ENCODE measurements around the gene SHISA2. TPM values are rescaled to one million over a fixed set of nuclear protein-coding genes. Genes with fewer than 3 reads are reported as not detected.

SHISA2 gene
- polyA plus RNA-seq, 2 of the 4 experiments (the other 2 are of a cell fraction) = not detected

GRCh38 chr13:26015271-26016125, 36.3 kb downstream of the SHISA2 start:
- ChIA-PET POLR2A (no interaction called here), CTCF (no interaction called here)
- no peaks in the 10 kb centered on the region for H3K9me3 ChIP-seq
- DNase-seq (ENCODE audit: low read depth in 1 of 2, low spot score in 1 of 2) = no peak
- H3K27ac ChIP-seq = no peak overlapping the region
- no peak for ATAC-seq
- 46% methylated on average over 10 of the region's 10 CpGs for WGBS (ENCODE audit: missing lambda C conversion rate)
- no peak overlapping the region for H3K4me3 ChIP-seq
- no peak overlapping the region for H3K4me2 ChIP-seq
- no peak for FAIRE-seq
- TF ChIP-seq MAX (IDR thresholded peaks at IDR 0.05) (no peak), HMGXB4 (CRISPR knock-in tag; IDR thresholded peaks at IDR 0.05; ENCODE audit: borderline replicate concordance) (no peak), JUN (IDR thresholded peaks at IDR 0.05) (no peak), BCL3 (IDR thresholded peaks at IDR 0.05) (no peak), EHMT2 (IDR thresholded peaks at IDR 0.05; ENCODE audit: low read depth) (no peak), CHD2 (IDR thresholded peaks at IDR 0.05; ENCODE audit: low read length, partially characterized antibody) (no peak), CTCF (IDR thresholded peaks at IDR 0.05) (no peak), EP300 (IDR thresholded peaks at IDR 0.05) (no peak), RNF2 (IDR thresholded peaks at IDR 0.05; ENCODE audit: borderline replicate concordance, low read depth) (no peak), ELK1 (IDR thresholded peaks at IDR 0.05; ENCODE audit: low read depth, low read length) (no peak), FOSB (CRISPR knock-in tag; IDR thresholded peaks at IDR 0.05) (no peak), NFE2L2 (conservative IDR thresholded peaks at IDR 0.05; ENCODE audit: low read length) (no peak), POLR2A (IDR thresholded peaks at IDR 0.05; ENCODE audit: low read length) (no peak), FOSL2 (IDR thresholded peaks at IDR 0.05) (no peak), FOSL2 (CRISPR knock-in tag; IDR thresholded peaks at IDR 0.05) (no peak), NR3C1 (IDR thresholded peaks at IDR 0.05) (no peak), RCOR1 (IDR thresholded peaks at IDR 0.05; ENCODE audit: low read depth, low read length) (no peak), TP53 (CRISPR knock-in tag; IDR thresholded peaks at IDR 0.05) (no peak), ZSCAN20 (CRISPR knock-in tag; IDR thresholded peaks at IDR 0.05) (no peak), FOXS1 (CRISPR knock-in tag; IDR thresholded peaks at IDR 0.05) (no peak), REST (IDR thresholded peaks at IDR 0.05) (no peak)
- H3K4me1 ChIP-seq = no peaks in the 10 kb centered on the region
